Measurements from ENCODE around the gene RNU5D-1. TPM values are rescaled to one million over a fixed set of nuclear protein-coding genes. Genes with fewer than 3 reads are reported as not detected.

Gene RNU5D-1
- total and polyA plus RNA-seq, 2 of the 13 experiments (the other 11 are each of a cell fraction or from before 2014, with no cell fraction given) = 165 TPM; not detected in 1

- Histone ChIP-seq H2AFZ (ENCODE audit: low read length) (no peak overlapping the region), H3K4me1 (ENCODE audit: insufficient read depth, low read length) (peaks cover 47% of the 10 kb centered on the region), H3K4me3 (replicated peaks in 1 of 3; ENCODE audit: insufficient read depth in 1 of 3, low read depth in 2 of 3, low read length in 3 of 3) (no peak overlapping the region), H3K9me3 (ENCODE audit: low read length) (no peaks in the 10 kb centered on the region), H3K4me2 (ENCODE audit: low read depth, low read length) (no peak overlapping the region), H4K20me1 (ENCODE audit: insufficient read depth, low read length) (no peaks in the 10 kb centered on the region), H3K27ac (ENCODE audit: extremely low read length, insufficient read depth, low read length) (no peak overlapping the region), H3K27me3 (ENCODE audit: control insufficient read depth in 1 of 2, insufficient read depth in 2 of 2, low read length in 2 of 2) (no peaks in the 10 kb centered on the region), H3K79me2 (ENCODE audit: insufficient read depth, low read length) (no peaks in the 10 kb centered on the region), H3K36me3 (replicated peaks in 1 of 2; ENCODE audit: control insufficient read depth in 1 of 2, insufficient read depth in 2 of 2, low read length in 2 of 2) (no peaks in the 10 kb centered on the region), H3K9ac (ENCODE audit: insufficient read depth, low read depth, low read length) (no peak overlapping the region)
- no peak for ATAC-seq
- ChIA-PET POLR2A (interaction anchor here (0.8 to 3.0 kb wide), 3 partner anchors 23 to 103 kb away, joined by 3 to 14 read pairs (median 5); partner anchors contain the start of genes ARMH1, PLK3 and TMEM53), CTCF (ENCODE audit: low intra/inter-chr PET ratio, low total read pairs) (no interaction called here)
- in situ Hi-C loops (cut with HindIII; ENCODE audit: extremely low pct_ligation_motif_present, low pct_unique_long_range_greater_than_20kb) = no loop called here
- DNase-seq (ENCODE audit: low spot score) = no peak
- BruUV-seq (replicated peaks) = no TSS peak
- WGBS (ENCODE audit: low lambda C conversion rate) = 44% methylated on average over 6 of the region's 7 CpGs
- intact Hi-C loops (cut with micrococcal nuclease; ENCODE audit: unreplicated experiment) = no loop called here
- TF ChIP-seq ZNF547 (CRISPR knock-in tag; IDR thresholded peaks at IDR 0.05) (no peak), ZNF570 (CRISPR knock-in tag; IDR thresholded peaks at IDR 0.05; ENCODE audit: borderline replicate concordance) (no peak), MAF1 (CRISPR knock-in tag; IDR thresholded peaks at IDR 0.05; ENCODE audit: borderline replicate concordance) (no peak), JUN (CRISPR knock-in tag; IDR thresholded peaks at IDR 0.05) (no peak), SP1 (IDR thresholded peaks at IDR 0.05) (no peak), SP1 (CRISPR knock-in tag; IDR thresholded peaks at IDR 0.05) (no peak), POLR2A (IDR thresholded peaks at IDR 0.05; ENCODE audit: insufficient read depth in 1 of 2, low read depth in 2 of 2, low read length in 2 of 2) (no peak), BHLHE40 (IDR thresholded peaks at IDR 0.05; ENCODE audit: low read length) (no peak), PTBP1 (IDR thresholded peaks at IDR 0.05; ENCODE audit: low read depth, low read length, poor library complexity, severe bottlenecking) (no peak), ZNF143 (CRISPR knock-in tag; IDR thresholded peaks at IDR 0.05) (no peak), FOSL1 (CRISPR knock-in tag; IDR thresholded peaks at IDR 0.05; ENCODE audit: borderline replicate concordance) (no peak), HIVEP1 (CRISPR knock-in tag; IDR thresholded peaks at IDR 0.05) (no peak), ZNF280D (CRISPR knock-in tag; IDR thresholded peaks at IDR 0.05) (no peak), ZNF609 (CRISPR knock-in tag; IDR thresholded peaks at IDR 0.05; ENCODE audit: borderline replicate concordance) (no peak), HDAC2 (CRISPR knock-in tag; IDR thresholded peaks at IDR 0.05) (no peak), ZFP36L2 (CRISPR knock-in tag; IDR thresholded peaks at IDR 0.05) (no peak)
- TF ChIP-seq, protein P1, sequence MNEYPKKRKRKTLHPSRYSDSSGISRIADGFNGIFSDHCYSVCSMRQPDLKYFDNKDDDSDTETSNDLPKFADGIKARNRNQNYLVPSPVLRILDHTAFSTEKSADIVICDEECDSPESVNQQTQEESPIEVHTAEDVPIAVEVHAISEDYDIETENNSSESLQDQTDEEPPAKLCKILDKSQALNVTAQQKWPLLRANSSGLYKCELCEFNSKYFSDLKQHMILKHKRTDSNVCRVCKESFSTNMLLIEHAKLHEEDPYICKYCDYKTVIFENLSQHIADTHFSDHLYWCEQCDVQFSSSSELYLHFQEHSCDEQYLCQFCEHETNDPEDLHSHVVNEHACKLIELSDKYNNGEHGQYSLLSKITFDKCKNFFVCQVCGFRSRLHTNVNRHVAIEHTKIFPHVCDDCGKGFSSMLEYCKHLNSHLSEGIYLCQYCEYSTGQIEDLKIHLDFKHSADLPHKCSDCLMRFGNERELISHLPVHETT (CRISPR knock-in tag; conservative IDR thresholded peaks at IDR 0.05) = no peak
- no peak for FAIRE-seq
These were observed 34.1 kb downstream of the RNU5D-1 start for GRCh38 chr1:44696789-44697345.

Data from HepG2 (cell line).